NCI-H1436 treated with DMSO at 0.1 percent for 48 hours (cell line): Measurements from ENCODE around the gene PTPN9.
"Not testable (repeated sequence)": the region's sequence is repeated elsewhere in the genome, so short reads cannot be mapped to it uniquely, and the experiment has no call there.

Source experiments
- DNase-seq: peaks from one replicate; lab custom pipeline; 2025; lab: John Stamatoyannopoulos, UW

The PTPN9 gene

DNA sequence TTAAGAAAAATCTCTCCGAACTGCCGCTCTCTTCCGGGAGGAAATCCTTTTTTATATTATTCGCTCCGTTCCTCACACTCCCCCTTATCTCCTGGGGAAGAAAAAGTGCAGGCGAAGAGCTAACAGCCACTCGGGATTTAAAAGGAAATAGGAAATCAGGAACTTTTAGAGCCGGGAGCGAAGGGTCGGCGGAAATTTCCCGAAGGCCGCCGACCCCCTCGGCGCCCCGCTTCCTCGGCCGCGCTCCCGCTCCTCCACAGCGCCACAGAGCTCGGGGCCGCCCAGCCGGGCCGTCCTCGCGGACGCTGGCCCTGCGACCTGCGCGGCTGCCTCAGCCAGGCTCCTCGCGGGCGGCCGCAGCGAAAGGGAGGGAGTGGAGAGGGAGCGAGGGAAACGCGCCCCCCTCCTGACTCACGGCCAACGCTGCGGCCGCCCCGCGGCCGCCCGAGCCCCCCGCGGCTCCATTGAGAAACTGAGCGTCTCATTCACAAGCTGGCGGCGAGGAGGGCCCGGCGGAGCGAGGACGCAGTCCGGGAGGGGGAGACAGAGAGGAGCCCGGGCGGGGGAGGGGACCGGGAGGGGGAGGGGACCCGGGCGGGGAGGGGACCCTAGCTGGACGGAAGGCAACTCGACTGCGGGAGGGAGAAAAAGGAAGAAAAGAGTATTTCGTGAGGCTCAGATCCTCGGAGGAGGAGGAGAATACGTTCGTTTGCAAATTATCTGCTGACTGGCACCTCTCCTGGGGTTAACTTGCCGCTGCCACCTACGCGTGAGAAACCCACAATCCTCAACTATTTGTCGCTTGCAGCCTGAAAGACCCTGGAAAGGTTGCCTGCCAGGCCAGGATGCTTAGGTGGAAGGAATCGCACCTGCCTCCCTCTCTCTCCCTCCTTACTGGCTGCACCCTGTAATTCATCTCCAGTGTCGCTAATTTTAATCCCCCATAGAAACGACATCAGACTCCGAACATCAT is at the start of gene PTPN9:
PTPN9 (minus strand) TSS at position 368 of the 973 bp plus-strand sequence. CDS start 539 bp downstream, outside the sequence.
- DNase-seq, result no peak

DNA sequence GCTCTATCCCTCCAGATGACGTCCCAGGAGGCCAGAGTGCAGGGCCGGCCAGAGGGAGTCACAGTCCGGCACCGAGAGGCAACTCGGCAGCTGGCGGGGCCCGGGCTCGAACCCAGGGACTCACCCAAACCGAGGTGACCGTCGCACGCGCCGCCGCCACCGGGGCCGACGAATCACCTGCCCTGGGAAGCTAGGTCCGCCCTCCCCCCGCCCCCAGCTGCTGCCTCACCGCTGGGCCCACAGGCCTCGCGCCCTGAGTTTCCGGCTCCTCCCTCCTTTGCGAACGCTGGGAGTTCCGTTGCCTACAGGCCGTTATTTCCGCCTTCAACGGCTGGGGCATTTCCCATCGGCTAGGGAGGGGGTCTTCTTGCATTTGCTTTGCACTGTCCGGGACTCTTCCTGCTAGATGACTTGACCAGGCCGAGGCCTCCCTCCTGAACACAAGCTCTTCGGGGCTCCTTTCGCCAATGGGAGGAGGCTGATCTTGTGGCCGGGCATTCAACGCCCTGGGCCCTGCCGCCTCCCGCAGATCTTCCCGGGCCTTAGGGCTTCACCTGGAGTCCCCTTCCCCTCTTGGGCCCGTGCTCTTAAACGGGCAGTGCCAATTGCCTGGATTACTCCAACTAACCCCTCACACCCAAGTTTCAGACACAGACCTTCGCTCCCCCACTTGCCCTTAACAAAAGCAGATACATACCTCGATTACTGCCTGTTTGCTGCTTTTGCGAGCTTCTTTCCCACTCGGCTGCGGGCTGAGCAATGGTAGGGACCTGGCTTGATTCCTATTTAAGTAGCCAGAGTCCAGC is 46.6 kb upstream of the PTPN9 start, which contains the start of gene SNUPN:
SNUPN (minus strand) TSS at position 184 of the 806 bp plus-strand sequence. CDS start 4,674 bp downstream, outside the sequence.
- peak; percentile 61 for DNase-seq

DNA sequence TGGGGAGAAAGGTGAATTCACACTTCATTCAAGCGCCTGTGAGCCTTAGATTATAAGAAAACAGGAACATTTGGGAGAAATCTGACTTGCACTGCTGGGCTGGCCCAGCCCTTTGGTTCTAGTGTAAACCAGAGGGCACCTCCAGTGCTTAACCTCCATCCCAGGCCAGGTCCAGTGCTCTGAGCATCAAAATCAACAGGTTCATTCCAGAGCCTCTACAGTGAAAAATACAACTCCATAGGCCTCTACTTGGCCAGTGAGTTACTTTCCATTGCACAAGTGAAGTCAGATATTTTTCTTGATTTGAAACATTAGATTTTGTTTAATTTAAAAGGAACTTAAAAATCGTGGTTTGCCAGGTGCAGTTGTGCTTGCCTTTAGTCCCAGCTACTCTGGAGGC is 43.4 kb upstream of the PTPN9 start:
- no peak for DNase-seq

DNA sequence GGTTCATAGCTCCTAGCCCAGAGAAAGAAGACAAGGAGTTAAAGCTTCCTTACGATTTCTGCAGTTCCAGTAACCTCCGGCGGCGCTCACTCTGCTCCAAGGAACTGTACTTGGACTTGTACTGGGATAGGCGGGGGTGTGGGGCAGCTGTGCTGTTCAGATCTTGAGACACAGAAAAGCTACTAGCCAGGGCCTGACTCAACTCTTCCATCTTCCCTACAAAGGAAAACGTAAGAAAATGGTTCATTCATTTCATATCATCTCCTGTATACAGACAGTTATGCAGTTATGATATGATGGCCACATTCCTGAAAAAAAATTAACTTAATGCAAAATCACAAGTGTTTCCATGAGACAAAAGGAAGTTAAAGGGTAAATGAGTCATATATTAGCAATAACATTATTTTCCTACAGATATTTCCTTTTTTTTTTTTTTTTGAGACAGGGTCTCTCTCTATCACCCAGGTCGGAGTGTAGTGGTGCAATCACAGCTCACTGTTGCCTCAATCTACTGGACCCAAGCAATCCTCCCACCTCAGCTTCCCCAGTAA is 41.8 kb upstream of the PTPN9 start:
- no peak for DNase-seq

GRCh38 chr15:75620058-75620820 is 41.1 kb upstream of the PTPN9 start:
- no peak for DNase-seq

DNA sequence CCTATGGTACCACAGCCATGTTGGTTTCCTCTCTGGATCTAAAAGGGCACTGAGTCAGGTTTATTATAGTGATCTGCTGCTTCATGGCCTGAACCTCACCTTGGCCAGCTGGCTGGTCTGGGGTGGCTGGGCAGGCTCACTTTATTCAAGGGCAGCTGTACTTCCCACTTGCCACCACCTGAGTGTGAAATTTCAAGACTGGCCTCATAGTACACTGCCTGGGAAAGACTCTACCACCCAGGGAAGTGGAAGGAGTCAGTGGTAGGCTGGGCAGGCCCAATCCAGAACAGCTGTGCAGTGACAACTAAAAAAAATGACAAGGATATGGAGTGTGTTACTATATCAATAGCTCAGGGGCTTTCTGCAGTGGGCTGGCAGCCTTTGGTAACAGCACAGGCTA is 37.7 kb upstream of the PTPN9 start:
- DNase-seq, result no peak

DNA sequence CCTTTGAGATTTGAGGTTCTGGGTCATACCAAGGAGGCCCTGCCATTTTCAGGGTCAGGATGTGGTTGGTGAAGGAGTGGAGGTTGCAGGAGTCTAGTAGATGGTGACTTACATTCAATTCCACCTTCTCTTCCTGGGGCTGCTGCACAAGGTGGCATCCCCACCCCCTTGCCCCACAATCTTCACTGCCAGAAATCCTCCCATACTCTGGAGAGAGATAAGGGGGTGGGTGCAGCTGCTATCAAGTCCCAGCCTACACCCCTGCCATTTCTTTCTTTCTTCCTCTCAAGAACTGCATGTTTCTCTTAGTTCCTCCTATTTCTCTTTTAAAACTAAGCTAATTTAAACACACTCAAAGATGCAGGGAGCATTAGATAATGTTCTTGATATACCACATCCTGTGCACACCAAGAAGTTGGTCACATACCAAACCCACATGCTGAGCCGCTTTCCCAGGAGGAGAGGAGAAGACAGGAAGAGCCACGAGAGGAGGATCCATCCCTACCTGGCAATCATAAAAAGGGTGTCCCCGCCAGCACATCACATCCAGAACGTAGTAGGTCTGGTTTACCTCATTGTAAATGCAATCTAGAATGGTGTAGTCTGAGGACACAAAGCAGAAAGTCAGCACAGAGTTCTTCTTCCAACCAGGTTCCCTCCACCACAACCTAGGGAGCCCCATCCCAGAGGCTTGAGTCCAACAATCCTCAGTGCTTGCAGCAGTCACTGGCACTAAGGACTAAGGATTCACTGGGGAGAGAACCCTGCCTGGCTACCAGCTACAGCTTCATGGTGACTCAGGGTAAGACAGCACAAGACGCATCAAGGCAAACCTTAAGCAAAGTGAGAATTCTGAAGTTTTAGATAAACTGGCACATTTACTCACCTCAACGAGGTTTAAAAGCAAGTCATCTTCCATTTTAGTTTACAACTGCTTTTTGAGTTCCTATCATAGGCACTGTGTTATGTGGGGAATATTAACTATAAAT is 27.9 kb upstream of the PTPN9 start:
- no peak for DNase-seq

- DNase-seq, result no peak
Observed at GRCh38 chr15:75606026-75606425, 26.9 kb upstream of the PTPN9 start.

DNA sequence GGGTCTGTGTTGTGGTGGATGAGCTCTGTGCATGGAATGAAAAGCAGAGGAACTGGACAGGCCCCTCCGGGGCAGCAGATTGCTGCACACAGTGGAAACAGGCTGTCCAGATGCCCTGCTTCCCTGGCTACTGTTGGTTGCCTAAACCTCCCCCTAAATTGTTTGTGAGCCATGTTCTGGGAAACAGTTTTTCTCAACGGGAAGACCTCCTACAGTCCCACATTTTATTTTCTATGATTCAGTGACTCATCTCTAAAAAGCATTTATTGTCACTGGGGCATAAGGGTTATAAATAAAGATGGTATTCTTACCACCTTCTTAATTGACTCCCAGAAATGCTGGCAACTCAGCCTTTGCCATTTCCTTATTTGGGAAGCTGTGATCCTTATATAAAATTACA is 20.3 kb upstream of the PTPN9 start:
- no peak for DNase-seq

- no peak for DNase-seq
Observed at GRCh38 chr15:75598361-75598760, 19.2 kb upstream of the PTPN9 start.

- no peak for DNase-seq
Observed at GRCh38 chr15:75597667-75598341, 18.7 kb upstream of the PTPN9 start.

- no peak for DNase-seq
Observed at GRCh38 chr15:75596703-75597345, 17.7 kb upstream of the PTPN9 start.

GRCh38 chr15:75594276-75594675 is 15.2 kb upstream of the PTPN9 start:
- no peak for DNase-seq

GRCh38 chr15:75591655-75592364 is 12.7 kb upstream of the PTPN9 start:
- DNase-seq, result no peak

- DNase-seq, result no peak
Observed at GRCh38 chr15:75590239-75590638, 11.1 kb upstream of the PTPN9 start.

- no peak for DNase-seq
Observed at GRCh38 chr15:75589071-75589470, 10.0 kb upstream of the PTPN9 start.

DNA sequence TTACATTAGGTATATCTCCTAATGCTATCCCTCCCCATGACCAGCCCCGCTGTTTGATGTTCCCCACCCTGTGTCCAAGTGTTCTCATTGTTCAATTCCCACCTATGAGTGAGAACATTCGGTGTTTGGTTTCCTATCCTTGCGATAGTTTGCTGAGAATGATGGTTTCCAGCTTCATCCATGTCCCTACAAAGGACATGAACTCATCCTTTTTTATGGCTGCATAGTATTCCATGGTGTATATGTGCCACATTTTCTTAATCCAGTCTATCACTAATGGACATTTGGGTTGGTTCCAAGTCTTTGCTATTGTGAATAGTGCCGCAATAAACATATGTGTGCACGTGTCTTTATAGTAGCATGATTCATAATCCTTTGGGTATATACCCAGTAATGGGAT is 7.3 kb upstream of the PTPN9 start:
- not testable (repeated sequence) for DNase-seq

- no peak for DNase-seq
Observed at GRCh38 chr15:75584121-75584520, 5.0 kb upstream of the PTPN9 start.

GRCh38 chr15:75583701-75584100 is 4.6 kb upstream of the PTPN9 start:
- no peak for DNase-seq
